Airway epithelial cell (primary cell): Measurements from ENCODE around the gene GTPBP8. TPM values are rescaled to one million over a fixed set of nuclear protein-coding genes. Genes with fewer than 3 reads are reported as not detected.

Source experiments
- total RNA-seq: library from RNA; depleted of rRNA; stranded (reverse); fragments of >200 nt; gene quantifications from 2 replicates; pipeline ENCODE4 v1.2.3, GENCODE V29; 2015

Gene GTPBP8
- total RNA-seq: 23.6 and 31.1 TPM in 2 replicates

DNA sequence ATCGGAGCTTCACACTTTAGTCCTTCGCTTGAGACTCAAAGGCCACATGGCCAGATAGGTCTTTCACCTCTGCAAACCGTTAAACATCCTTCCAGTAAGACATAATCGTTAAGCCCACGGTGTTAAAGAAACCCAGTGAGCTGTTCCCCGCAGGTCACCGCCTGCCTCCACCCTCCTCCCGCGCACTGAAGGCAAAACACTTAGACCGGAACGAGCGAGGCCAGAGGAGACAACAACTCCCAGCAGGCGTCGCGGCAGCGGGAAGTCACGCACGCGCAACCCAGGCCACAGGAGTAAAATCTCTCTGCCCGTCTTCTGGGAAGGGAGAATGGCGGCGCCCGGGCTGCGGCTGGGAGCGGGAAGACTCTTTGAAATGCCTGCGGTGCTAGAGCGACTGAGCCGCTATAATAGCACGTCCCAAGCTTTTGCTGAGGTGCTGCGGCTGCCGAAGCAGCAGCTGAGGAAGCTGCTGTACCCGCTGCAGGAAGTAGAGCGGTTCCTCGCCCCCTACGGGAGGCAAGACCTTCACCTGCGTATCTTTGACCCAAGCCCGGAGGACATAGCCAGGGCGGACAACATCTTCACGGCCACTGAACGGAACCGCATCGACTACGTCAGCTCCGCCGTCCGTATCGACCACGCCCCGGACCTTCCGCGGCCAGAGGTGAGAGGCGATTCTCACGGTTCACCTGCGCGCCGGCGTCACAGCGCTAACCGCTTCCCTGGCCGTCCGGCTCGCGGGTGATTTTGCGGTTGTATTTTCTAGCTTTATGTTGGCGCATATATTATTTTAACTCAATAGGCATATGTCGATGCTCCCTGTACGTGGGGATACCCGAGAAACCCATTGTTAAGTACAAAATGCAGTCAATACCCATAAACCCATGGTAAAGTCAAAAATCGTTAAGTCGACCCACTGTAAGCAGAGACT lies at the start of gene GTPBP8:
TSS of gene GTPBP8 (plus strand) at position 313 of the 931 bp plus-strand sequence. CDS start at position 329, 16 bp downstream.

DNA sequence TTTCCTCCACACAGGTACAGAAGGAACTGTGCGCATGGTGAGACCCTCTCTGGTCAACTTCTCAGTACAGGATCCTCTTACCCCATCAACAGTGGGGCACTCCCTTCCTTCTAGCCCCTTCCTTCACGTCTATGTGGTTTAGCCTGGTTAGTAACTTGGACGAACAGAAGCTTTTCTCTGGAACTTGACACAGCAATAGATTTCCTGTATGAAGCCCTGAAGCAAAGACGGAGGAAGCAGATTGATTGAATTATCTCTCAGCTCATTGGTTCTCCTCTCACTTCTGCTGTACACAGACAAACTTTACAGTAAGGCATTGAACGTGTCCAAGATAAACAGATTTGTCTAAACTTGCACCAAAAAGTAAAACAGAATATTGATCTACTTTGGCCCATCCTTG lies 15.9 kb upstream of the GTPBP8 start, which contains the start of gene CD200R1:
TSS of gene CD200R1 (minus strand) at position 210 of the 400 bp plus-strand sequence. CDS start 246 bp downstream, outside the sequence.

Other genes starting within 250 kb of the GTPBP8 start
- gene CD200R1L, start 144.1 kb upstream of the GTPBP8 start, total RNA-seq: not detected in 2 replicates
- gene CD200R1, start 15.9 kb upstream of the GTPBP8 start, total RNA-seq: not detected in 2 replicates
- gene BOC, start 220.6 kb downstream of the GTPBP8 start, total RNA-seq: 2.1 and 2.2 TPM in 2 replicates